Neural cell (in vitro differentiated cells): Measurements from ENCODE around the gene WDR35. TPM values are rescaled to one million over a fixed set of nuclear protein-coding genes. Genes with fewer than 3 reads are reported as not detected.

Experiments
- H2AFZ ChIP-seq: fragments of 200-600, 300-800 bp; sonication (generic), shearing (Covaris generic); 2 replicates; pipeline ENCODE4 v1.6.0; 2014; ENCODE audit warnings: low read depth, mild to moderate bottlenecking, antibody characterized with exemption, low read length, moderate library complexity
- H3F3A ChIP-seq: fragments of 200-600 bp; shearing (Covaris generic); 2 replicates; pipeline ENCODE4 v1.6.1; 2016; ENCODE audit warnings: mild to moderate bottlenecking, moderate library complexity, mixed read lengths, antibody characterized with exemption, low read length; ENCODE audit not compliant: insufficient read depth, poor library complexity, severe bottlenecking
- H3K27ac ChIP-seq: fragments of 200-600, 300-800 bp; sonication (generic), shearing (Covaris generic); 2 replicates; pipeline ENCODE4 v1.5.1; 2014; ENCODE audit warnings: mild to moderate bottlenecking, low read length, moderate library complexity
- H3K27me3 ChIP-seq: fragments of 300-800, 200-600 bp; sonication (generic), shearing (Covaris generic); 2 replicates; pipeline ENCODE4 v1.6.0; 2014; ENCODE audit warnings: mild to moderate bottlenecking, low read depth, low read length, moderate library complexity; ENCODE audit not compliant: insufficient read depth
- H3K36me3 ChIP-seq: fragments of 300-800, 200-600 bp; sonication (generic), shearing (Covaris generic); 2 replicates; pipeline ENCODE4 v1.5.1; 2014; ENCODE audit warnings: mild to moderate bottlenecking, antibody characterized with exemption, low read length, moderate library complexity; ENCODE audit not compliant: insufficient read depth
- H3K4me2 ChIP-seq: fragments of 300-800, 200-600 bp; sonication (generic), shearing (Covaris generic); 2 replicates; pipeline ENCODE4 v1.6.0; 2014; ENCODE audit warnings: mild to moderate bottlenecking, low read length
- H3K4me3 ChIP-seq: fragments of 300-800, 200-600 bp; sonication (generic), shearing (Covaris generic); 2 replicates; pipeline ENCODE4 v1.5.1; 2014; ENCODE audit warnings: mild to moderate bottlenecking, low read length, moderate library complexity
- H3K79me2 ChIP-seq: fragments of 200-600 bp; shearing (Covaris generic); replicated peaks from 2 replicates; pipeline ENCODE4 v1.6.0; 2014; ENCODE audit warnings: mild to moderate bottlenecking, low read length, moderate library complexity; ENCODE audit not compliant: insufficient read depth
- H3K9ac ChIP-seq: fragments of 300-800, 200-600 bp; sonication (generic), shearing (Covaris generic); 2 replicates; pipeline ENCODE4 v1.6.1; 2016; ENCODE audit warnings: mild to moderate bottlenecking, low read length, mixed read lengths
- H3K9me2 ChIP-seq: fragments of 200-600 bp; shearing (Covaris generic); 2 replicates; pipeline ENCODE4 v1.6.1; 2016; ENCODE audit warnings: mild to moderate bottlenecking, low read length, mixed read lengths; ENCODE audit not compliant: insufficient read depth
- H3K9me3 ChIP-seq: fragments of 200-600, 300-800 bp; sonication (generic), shearing (Covaris generic); 2 replicates; pipeline ENCODE4 v1.6.1; 2016; ENCODE audit warnings: mild to moderate bottlenecking, mixed run types, low read length, moderate library complexity, mixed read lengths
- H4K20me1 ChIP-seq: fragments of 200-600 bp; shearing (Covaris generic); 2 replicates; pipeline ENCODE4 v1.6.1; 2016; ENCODE audit warnings: mild to moderate bottlenecking, mixed run types; ENCODE audit not compliant: insufficient read depth
- EP300 ChIP-seq: fragments of 450-650 bp; conservative IDR thresholded peaks from 2 replicates; pipeline ENCODE4 v1.6.1; 2014; ENCODE audit warnings: antibody characterized with exemption, mild to moderate bottlenecking, moderate library complexity; ENCODE audit not compliant: poor library complexity, severe bottlenecking
- EZH2 ChIP-seq: fragments of 200-600, 300-800 bp; shearing (Covaris generic), sonication (generic); IDR thresholded peaks from 2 replicates; pipeline ENCODE4 v1.6.1; 2014; ENCODE audit warnings: antibody characterized with exemption, low read length, borderline replicate concordance, mild to moderate bottlenecking; ENCODE audit not compliant: insufficient read depth, poor library complexity, severe bottlenecking
- MXI1 ChIP-seq: fragments of 450-650 bp; conservative IDR thresholded peaks from 2 replicates; pipeline ENCODE4 v1.6.1; 2014; ENCODE audit warnings: antibody characterized with exemption, mild to moderate bottlenecking; ENCODE audit not compliant: poor library complexity, severe bottlenecking
- POLR2AphosphoS5 ChIP-seq: IDR thresholded peaks from 2 replicates; pipeline ENCODE4 v1.6.1; 2012
- RAD21 ChIP-seq: fragments of 450-650 bp; conservative IDR thresholded peaks from 2 replicates; pipeline ENCODE4 v1.6.1; 2014; ENCODE audit warnings: antibody characterized with exemption, mild to moderate bottlenecking, moderate library complexity
- REST ChIP-seq: IDR thresholded peaks from 2 replicates; pipeline ENCODE4 v1.6.1; 2012; ENCODE audit warnings: borderline replicate concordance
- SMC3 ChIP-seq: fragments of 450-650 bp; conservative IDR thresholded peaks from 2 replicates; pipeline ENCODE4 v1.6.1; 2014; ENCODE audit warnings: antibody characterized with exemption, mild to moderate bottlenecking, moderate library complexity; ENCODE audit not compliant: poor library complexity
- TAF1 ChIP-seq: IDR thresholded peaks from 2 replicates; pipeline ENCODE4 v1.6.1; 2012; ENCODE audit warnings: low read depth
- polyA plus RNA-seq: library from polyadenylated mRNA; depleted of rRNA; stranded (reverse); fragments of >200 nt; gene quantifications from 2 replicates; pipeline ENCODE4 v1.2.3, GENCODE V29; 2014
- TF ChIP-seq, protein P1 (sequence below): fragments of 450-650 bp; IDR thresholded peaks from 2 replicates; pipeline ENCODE4 v1.5.1; 2014; ENCODE audit warnings: antibody characterized with exemption, mild to moderate bottlenecking, moderate library complexity; ENCODE audit not compliant: poor library complexity, severe bottlenecking

The WDR35 gene
- polyA plus RNA-seq, 1 donor from 2014 or later: 14.2 TPM

DNA sequence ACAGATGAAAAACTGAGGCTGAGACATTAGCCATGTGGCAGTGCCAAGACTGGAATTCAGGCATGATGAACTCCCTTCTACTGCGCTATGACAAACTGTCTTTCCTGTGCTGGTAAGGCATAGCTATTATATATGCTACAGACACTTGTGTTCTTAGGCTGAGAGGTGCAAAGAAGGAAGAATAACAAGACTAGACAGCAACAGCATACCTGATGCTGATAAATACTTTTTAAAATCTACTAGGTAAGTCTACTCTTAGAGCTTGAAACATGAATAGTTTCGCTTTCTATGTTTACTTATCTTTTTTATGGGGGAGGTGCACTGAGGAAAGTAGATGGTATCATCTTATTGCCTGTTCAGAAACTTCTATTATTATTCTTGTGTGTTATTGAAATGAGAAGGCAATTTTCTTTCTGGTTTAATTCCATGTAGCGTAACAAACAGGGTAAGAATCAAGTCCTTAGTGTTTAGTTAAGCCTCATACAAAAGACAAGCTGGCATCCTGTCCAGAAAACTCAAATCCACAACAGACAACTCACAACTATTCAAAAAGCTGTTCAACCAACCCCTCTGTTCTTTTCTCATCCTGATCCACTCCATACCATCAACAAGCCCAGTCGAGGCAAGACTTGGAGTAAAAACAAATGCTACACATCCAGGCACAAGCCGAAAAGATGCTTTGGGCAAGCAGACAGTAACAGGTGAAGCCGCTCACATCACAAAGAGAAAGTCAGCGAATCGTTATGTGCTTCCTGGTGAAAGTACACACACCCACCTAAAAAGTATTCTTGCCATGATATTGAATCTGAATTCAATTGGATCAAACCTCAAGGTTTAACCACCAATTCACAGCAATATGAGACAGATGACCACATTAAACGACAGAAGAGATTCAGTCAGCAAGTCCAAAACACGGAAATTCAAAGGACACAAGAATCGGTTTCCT lies 89.6 kb downstream of the WDR35 start:
- H4K20me1 ChIP-seq: no peaks in the 10 kb centered on the region
- H3K36me3 ChIP-seq: no peaks in the 10 kb centered on the region
- no peaks in the 10 kb centered on the region for H3K27me3 ChIP-seq
- H3K27ac ChIP-seq: peak overlapping the region; percentile 99
- H3K9me2 ChIP-seq: no peaks in the 10 kb centered on the region
- TF ChIP-seq EZH2: no peak
- no peak for TF ChIP-seq TAF1
- TF ChIP-seq REST: no peak
- no peak for TF ChIP-seq MXI1
- TF ChIP-seq SMC3: no peak
- TF ChIP-seq, protein P1, sequence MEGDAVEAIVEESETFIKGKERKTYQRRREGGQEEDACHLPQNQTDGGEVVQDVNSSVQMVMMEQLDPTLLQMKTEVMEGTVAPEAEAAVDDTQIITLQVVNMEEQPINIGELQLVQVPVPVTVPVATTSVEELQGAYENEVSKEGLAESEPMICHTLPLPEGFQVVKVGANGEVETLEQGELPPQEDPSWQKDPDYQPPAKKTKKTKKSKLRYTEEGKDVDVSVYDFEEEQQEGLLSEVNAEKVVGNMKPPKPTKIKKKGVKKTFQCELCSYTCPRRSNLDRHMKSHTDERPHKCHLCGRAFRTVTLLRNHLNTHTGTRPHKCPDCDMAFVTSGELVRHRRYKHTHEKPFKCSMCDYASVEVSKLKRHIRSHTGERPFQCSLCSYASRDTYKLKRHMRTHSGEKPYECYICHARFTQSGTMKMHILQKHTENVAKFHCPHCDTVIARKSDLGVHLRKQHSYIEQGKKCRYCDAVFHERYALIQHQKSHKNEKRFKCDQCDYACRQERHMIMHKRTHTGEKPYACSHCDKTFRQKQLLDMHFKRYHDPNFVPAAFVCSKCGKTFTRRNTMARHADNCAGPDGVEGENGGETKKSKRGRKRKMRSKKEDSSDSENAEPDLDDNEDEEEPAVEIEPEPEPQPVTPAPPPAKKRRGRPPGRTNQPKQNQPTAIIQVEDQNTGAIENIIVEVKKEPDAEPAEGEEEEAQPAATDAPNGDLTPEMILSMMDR: no peak
- TF ChIP-seq EP300: no peak
- TF ChIP-seq POLR2AphosphoS5: no peak
- no peak for TF ChIP-seq RAD21
- H3K79me2 ChIP-seq: peaks cover 53% of the 10 kb centered on the region
- peak overlapping the region; percentile 93 for H3K9ac ChIP-seq
- H3K4me3 ChIP-seq: peak overlapping the region; percentile 79
- H3K9me3 ChIP-seq: no peaks in the 10 kb centered on the region
- H3K4me2 ChIP-seq: peak overlapping the region; percentile 98
- H2AFZ ChIP-seq: peak overlapping the region; percentile 88
- peaks cover 3% of the 10 kb centered on the region for H3F3A ChIP-seq

- H3K4me2 ChIP-seq: peak overlapping the region; percentile 47
Measured at GRCh38 chr2:19898592-19899329, 91.1 kb downstream of the WDR35 start.

More at GRCh38 chr2:19898592-19899329, 91.1 kb downstream of the WDR35 start:
- no peak for TF ChIP-seq RAD21
- TF ChIP-seq MXI1: no peak
- Histone ChIP-seq H3K27me3 (no peaks in the 10 kb centered on the region), H3F3A (peaks cover 3% of the 10 kb centered on the region), H3K9me2 (no peaks in the 10 kb centered on the region), H3K9ac (no peak overlapping the region), H2AFZ (no peak overlapping the region), H3K27ac (no peak overlapping the region), H4K20me1 (no peaks in the 10 kb centered on the region), H3K36me3 (no peaks in the 10 kb centered on the region), H3K9me3 (no peaks in the 10 kb centered on the region), H3K79me2 (peaks cover 55% of the 10 kb centered on the region), H3K4me3 (peak overlapping the region; percentile 50)
